GM12891 (cell line): ENCODE measurements around the gene SHB.
A peak's percentile ranks its signal among the peaks of the same experiment; 100 is the strongest.

Experiments used
- DNase-seq: peaks from one replicate; pipeline ENCODE4 v3.0.0; 2011; ENCODE audit warnings: low spot score; ENCODE audit not compliant: insufficient read length
- FAIRE-seq: peaks from 2 replicates; lab custom pipeline; 2011; peaks lifted over from hg19 to GRCh38; lab: Jason Lieb, UNC
- PAX5 ChIP-seq: IDR thresholded peaks from 2 replicates; pipeline ENCODE4 v1.6.1; 2011; ENCODE audit warnings: low read length, moderate library complexity, mild to moderate bottlenecking; ENCODE audit not compliant: insufficient read depth, severe bottlenecking
- POLR2A ChIP-seq: IDR thresholded peaks from 2 replicates; pipeline ENCODE4 v1.6.1; 2011; ENCODE audit warnings: low read depth, low read length, control low read depth
- POLR2AphosphoS5 ChIP-seq: IDR thresholded peaks from 2 replicates; pipeline ENCODE4 v1.6.1; 2011; ENCODE audit warnings: low read depth, low read length, control low read depth
- POU2F2 ChIP-seq: IDR thresholded peaks from 2 replicates; pipeline ENCODE4 v1.6.1; 2011; ENCODE audit warnings: low read depth, mild to moderate bottlenecking, control low read depth, low read length, moderate library complexity
- SPI1 ChIP-seq: IDR thresholded peaks from 2 replicates; pipeline ENCODE4 v1.6.1; 2011; ENCODE audit warnings: low read depth, low read length, control low read depth
- TAF1 ChIP-seq: IDR thresholded peaks from 2 replicates; pipeline ENCODE4 v1.6.1; 2011; ENCODE audit warnings: low read depth, low read length, control low read depth

SHB gene

DNA sequence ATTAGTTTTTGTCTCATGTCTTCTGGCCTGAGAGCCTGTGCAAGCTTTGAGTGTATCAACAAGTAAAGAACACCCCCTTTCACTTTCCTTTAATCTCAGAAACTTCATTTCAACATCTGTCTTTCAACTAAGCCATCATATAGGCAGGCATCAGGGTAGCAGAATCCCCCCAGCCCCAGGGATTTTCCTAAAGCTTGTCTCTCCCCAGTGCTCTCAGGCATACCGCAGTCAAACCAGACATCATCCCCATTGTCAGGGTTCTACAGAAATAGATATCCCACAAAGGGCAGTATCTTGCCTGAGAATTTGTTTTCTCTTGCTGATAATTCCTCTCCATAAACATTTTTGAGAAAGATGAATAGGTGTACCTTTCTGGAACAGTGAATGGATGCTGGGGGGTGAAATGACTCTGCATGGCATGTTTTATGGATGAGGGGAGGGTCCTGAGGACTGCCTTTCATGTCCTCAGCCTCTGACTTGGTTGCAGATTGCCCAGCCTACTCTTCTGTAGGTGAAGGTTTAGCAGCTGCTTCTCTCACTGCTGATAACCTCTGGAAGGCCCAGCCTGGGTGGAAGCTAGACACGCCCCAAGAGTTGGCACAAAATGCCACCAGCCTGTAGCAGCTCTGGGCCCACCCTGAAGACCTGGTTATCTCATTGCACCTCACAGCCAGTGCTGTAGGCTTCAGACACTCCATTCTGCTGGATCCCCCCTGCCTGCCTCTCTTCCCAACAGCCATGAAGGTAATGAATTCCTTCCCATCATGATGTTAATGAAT lies 20.5 kb upstream of the SHB start:
- FAIRE-seq = no peak
- no peak for TF ChIP-seq TAF1
- TF ChIP-seq POU2F2 = no peak
- no peak for TF ChIP-seq POLR2A
- DNase-seq = no peak

DNA sequence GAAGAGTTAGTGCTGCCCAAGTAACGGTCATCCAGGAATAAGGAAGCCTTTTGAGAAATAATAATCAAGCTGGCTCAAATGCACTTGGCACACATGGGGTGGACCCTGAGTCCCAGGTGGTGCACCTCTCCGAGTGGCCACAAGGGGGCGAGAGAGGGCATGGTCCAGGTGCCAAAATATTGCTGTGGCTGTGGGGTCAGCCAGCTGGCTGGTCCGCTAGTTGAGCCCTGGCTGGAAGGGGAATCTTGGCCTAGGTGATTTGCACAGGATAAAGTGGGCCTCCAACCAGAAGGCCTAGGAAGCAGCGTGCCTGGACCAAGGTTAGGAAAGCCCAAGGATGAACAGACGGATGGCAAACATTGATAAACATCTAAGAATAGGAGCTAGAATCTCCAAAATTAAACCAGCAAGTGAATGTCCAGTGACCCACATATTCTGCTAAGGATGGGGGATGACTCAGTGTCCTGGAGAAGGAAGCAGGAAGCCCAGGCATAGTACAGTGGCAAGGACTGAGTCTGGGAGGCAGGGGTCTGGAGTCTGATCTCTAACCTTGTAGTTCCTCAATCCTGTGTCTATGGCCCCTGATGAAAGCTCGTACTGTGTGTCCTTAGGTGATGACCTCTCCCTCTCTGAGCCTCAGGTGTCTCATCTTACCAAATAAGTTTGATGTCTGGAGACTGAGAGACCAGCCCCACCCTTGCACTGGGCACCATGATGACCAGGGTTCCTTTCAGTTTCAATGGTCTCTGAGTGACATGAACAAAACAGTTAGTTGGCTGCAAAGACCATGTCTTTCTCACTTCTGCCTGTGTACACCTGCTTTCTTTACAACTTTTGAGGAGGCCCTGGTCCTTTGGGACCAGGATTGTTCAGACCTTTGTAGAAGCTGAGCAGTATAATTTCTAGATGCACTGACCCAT lies 19.2 kb upstream of the SHB start:
- DNase-seq (peak; percentile 35), FAIRE-seq (peak; percentile 82)
- peak; percentile 47; the same call in 1 of the 2 replicates for TF ChIP-seq SPI1
- no peak for TF ChIP-seq PAX5
- no peak for TF ChIP-seq POLR2A
- TF ChIP-seq POU2F2 = no peak
- TF ChIP-seq POLR2AphosphoS5 = no peak
- TF ChIP-seq TAF1 = no peak

DNA sequence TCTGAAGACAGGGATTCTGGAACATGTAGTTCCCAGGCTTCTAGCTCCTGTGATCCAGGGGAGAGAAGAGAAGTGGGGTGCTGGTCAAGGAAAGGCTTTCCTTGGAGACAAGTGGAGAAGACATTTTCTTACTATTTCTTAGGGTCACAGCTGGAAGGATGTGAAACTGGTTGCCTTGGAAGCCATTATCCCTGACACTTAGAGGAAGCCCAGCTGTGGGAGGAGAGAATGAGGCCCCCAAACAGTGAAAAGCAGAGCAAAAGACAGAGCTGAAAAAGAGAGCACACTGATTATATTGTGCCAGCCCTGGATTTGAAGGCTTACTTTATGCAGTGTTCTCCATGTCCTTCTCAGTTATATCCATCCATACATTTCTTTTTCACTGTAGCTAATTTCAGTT lies 17.5 kb upstream of the SHB start:
- no peak for DNase-seq
- FAIRE-seq = no peak
- TF ChIP-seq POLR2A (no peak), SPI1 (no peak), POLR2AphosphoS5 (no peak), TAF1 (no peak), PAX5 (no peak), POU2F2 (no peak)

DNA sequence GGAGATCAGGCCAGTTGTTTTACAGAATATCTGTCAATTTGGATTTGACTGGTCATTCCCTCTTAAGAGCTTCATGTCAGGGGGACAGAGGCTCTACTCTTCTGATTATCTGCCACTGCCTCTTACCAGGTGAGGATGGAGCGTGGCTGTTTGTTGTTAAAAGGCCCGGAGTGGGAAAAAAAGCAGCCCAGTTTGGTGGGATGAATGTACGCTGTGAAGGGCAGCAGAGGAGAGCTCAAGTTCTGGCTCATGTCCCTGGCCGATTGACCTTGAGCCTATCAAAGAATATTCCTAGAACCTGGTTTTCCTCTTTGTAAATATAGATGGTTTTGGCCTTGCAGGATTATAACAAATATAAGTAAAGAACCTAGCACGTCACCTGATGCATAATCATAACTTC lies 16.3 kb upstream of the SHB start:
- FAIRE-seq = no peak
- TF ChIP-seq POU2F2 = no peak
- TF ChIP-seq POLR2A = no peak
- TF ChIP-seq TAF1 = no peak
- no peak for TF ChIP-seq POLR2AphosphoS5
- no peak for TF ChIP-seq SPI1
- no peak for TF ChIP-seq PAX5
- DNase-seq = no peak

DNA sequence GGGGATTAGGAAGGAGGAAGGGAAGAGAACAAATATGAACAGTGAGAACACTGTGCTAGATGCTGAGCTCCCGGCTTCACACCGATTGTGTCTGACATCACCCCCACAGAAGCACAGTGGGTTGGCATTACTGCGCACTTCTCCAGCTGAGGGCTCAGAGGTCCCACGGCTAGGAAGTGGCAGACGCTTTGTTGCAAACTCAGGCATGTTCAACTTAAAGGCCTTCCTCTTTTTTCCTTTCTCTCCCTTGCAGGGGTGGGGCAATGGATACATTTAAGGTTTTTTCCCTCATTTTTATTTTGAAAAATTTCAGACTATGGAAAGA lies 15.5 kb upstream of the SHB start:
- no peak for TF ChIP-seq POU2F2
- TF ChIP-seq PAX5 = no peak
- TF ChIP-seq TAF1 = no peak
- peak; percentile 15; the same call in 1 of the 2 replicates for TF ChIP-seq SPI1
- no peak for TF ChIP-seq POLR2AphosphoS5
- no peak for TF ChIP-seq POLR2A
- no peak for DNase-seq
- no peak for FAIRE-seq

DNA sequence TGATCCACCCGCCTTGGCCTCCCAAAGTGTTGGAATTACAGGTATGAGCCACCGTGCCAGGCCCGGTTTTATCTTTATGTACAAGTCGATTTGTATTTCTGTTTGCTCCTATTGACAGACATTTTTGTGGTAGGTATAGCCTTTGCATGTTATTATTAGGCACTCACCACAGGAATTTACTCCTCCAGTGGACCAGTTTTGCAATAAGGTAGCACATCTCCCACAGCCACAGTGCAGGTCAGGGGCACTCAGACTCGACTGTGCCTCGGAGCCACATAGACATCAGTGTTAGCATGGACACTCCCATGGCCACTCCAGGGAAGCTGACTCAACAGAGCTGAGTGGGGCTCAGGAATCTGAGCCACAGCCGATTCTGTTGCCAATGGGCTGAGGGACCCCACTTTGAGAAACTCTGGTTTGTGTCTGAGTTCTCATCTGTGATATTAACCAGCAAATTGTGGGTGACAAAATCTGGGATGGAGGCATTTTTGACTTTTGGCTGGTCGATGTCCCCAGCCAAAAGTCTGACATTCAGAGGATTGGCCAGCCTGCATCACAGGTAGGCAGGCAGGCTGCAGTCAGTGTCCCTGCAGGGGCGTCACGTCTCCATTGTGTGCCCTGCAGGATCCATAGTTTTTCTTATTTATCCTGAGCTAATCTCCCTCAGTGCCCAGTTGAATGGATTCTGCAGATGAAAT lies 15.0 kb upstream of the SHB start:
- TF ChIP-seq POU2F2 = no peak
- no peak for TF ChIP-seq TAF1
- no peak for TF ChIP-seq PAX5
- no peak for TF ChIP-seq SPI1
- no peak for TF ChIP-seq POLR2AphosphoS5
- no peak for TF ChIP-seq POLR2A
- FAIRE-seq = no peak

DNA sequence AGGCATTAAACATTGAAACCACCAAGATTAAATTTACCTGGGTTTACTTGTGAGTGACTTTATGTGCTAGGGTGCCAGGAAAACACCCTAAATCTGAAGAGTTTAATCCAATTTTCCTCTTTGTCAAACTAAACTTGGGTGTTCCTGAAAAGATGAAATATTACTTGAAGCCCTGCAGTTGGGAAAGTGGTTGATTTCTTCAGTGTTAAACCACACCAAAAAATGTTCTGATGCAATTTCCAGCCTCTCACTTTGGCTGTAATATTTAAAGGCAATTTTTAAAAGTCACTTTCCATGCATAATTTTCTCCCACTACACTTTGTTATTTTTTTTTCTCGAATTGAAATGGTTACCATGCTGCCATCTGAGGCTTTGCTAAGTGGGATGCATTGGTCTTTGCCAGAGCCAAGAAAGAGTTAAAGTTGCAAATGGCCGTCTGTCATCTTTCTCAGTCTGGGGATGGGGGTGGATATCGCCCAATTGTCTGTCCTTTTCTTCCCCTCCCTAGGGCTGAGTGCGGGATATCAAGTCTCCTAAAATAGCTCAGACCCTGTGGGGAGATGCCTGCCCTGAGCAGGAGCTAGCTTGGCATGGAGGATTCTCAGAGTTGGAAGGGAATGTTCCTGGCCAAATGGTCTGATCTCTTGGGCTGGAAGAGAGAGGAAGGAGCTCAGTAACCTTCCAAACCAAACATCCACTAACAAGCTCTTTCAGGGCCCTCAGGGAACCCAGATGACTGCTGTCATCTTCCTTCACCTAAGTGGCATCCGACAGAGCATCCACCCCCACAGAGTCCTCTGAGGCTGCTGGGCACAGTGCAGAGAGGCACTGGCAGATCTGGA lies 13.6 kb upstream of the SHB start:
- FAIRE-seq = no peak
- DNase-seq = no peak
- no peak for TF ChIP-seq POLR2A
- TF ChIP-seq PAX5 = no peak
- no peak for TF ChIP-seq POU2F2
- TF ChIP-seq SPI1 = no peak

More for the DNA sequence above, 15.0 kb upstream of the SHB start:
- DNase-seq = no peak

DNA sequence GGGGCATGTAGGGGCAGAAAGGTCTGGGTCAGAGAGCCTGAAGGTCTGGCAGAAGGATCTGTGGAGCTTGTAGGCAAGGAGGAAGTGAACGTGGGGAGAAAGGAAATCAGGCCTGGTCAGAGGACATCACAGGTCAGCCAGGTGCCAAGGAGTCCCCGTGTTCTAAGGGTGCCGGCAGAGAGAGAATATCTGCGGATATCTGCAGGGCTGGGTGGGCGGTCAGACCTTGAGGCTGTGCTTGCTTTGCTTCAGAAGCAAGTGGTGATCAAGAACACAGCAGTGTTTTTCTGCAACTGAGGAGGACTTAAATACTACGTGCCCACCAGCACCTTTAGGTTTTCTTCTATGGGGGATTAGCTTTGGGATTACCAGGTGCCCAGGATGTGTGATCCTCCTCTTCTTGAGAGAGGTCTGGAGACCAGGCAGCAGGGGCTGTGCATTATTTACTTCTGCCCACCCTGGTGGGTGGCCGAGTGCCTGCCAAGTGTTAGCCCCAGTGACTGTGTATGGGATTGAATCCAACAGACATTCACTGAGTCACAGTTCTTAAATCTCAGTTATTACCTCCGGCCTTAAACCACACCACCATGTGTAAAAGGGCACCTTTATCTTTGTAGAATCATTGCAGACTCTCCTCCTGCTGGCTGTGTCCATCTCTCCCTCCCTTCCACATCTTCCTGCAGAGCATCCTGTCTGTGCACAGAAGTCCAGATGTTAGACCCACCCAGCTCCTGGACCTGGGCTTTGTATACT lies 12.5 kb upstream of the SHB start:
- no peak for FAIRE-seq
- TF ChIP-seq SPI1 (no peak), POLR2AphosphoS5 (no peak)

More for the DNA sequence above, 12.5 kb upstream of the SHB start:
- no peak for DNase-seq
